Activated naive CD4-positive, alpha-beta T cell treated with anti-CD3 and anti-CD28 coated beads, Interleukin-2, amount 50 U/mL, for 72 hours (primary cell): Measurements from ENCODE around the gene TLK1. TPM values are rescaled to one million over a fixed set of nuclear protein-coding genes. Genes with fewer than 3 reads are reported as not detected.

ENCODE experiments used
- ATAC-seq, 2 donors: fragments of 150-1000 bp; cut with Tn5 transposase; 2 replicates each; pipeline ENCODE4 v1.10.0; 2021; ENCODE audit warnings: mild to moderate bottlenecking in 2 of 2, moderate library complexity in 2 of 2
- DNase-seq, 2 donors: peaks; one replicate each; pipeline ENCODE4 v3.0.0; 2021 to 2022; ENCODE audit warnings: low spot score in 2 of 2
- H3K27ac Mint-ChIP-seq, 2 donors: one replicate each; pipeline ENCODE4 v1.8.0; 2022; ENCODE audit warnings: mild to moderate bottlenecking in 2 of 2, mixed read lengths in 2 of 2
- H3K36me3 Mint-ChIP-seq, 2 donors: one replicate each; pipeline ENCODE4 v1.8.0; 2022; ENCODE audit warnings: mixed read lengths in 2 of 2
- H3K9me3 Mint-ChIP-seq, 2 donors: one replicate each; pipeline ENCODE4 v1.8.0; 2022; ENCODE audit warnings: mixed read lengths in 2 of 2
- total RNA-seq, 2 donors: library from RNA; stranded (reverse); gene quantifications; one replicate each; pipeline ENCODE4 v1.2.3, GENCODE V29; 2022

The TLK1 gene
- total RNA-seq, 2 donors from 2014 or later, result 56.9 to 81.0 TPM

DNA sequence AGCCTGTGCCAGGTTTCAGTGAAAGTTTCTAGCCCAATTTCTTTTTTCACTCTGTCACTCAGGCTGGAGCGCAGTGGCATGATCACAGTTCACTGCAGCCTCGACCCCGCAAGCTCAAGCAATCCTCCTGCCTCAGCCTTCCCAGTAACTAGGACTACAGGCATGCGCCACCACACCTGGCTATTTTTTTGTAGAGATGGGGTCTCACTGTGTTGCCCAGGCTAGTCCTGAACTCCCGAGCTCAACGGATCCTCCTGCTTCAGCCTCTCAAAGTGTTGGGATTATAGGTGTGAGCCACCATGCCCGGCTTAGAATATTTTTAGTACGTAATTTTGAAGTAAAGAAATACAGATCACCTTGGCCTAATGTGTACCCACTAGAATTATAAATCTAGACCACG is 144.6 kb downstream of the TLK1 start:
- no peak overlapping the region for H3K27ac Mint-ChIP-seq
- H3K36me3 Mint-ChIP-seq, result peaks cover 0 to 18% of the 10 kb centered on the region in 2 donors
- ATAC-seq (no peak), DNase-seq (no peak)
- H3K9me3 Mint-ChIP-seq, result no peaks in the 10 kb centered on the region

DNA sequence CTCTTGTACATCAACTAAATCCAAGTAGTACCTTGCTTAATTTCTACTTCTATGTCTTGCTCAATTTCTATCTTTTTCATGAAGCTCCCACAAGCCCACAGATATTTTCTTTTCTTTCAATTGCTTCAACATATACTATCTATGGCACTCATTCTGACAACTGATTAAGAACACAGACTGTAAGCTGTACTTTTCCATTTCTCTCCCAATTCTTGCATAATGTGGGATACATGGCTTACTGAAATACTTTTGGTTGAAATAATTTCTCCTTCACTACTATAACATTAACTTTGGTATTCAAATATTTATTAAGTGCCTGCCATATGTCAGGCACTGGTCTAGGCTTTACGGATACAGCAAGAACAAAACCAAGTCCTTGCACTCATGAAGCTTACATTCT is 146.8 kb downstream of the TLK1 start:
- no peaks in the 10 kb centered on the region for H3K9me3 Mint-ChIP-seq
- H3K27ac Mint-ChIP-seq, result no peak overlapping the region

DNA sequence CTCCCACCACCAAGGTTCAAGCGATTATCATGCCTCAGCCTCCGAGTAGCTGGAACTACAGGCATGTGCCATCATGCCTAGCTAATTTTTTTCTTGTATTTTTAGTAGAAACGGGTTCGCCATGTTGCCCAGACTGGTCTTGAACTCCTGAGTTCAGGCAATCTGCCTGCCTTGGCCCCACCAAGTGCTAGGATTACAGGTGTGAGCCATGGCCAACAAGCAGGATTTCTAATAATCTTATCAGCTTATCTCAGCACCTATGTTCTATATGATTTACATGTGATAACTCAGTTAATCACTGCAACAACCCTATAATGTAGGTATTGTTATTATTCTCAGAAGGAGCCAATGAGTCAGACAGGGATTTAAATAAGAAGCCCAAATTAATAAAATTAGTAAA is 151.3 kb downstream of the TLK1 start:
- H3K27ac Mint-ChIP-seq, result peak overlapping the region; percentile 39 to 44
- H3K9me3 Mint-ChIP-seq, result no peaks in the 10 kb centered on the region
- ATAC-seq, result no peak
- no peak for DNase-seq
- H3K36me3 Mint-ChIP-seq, result peaks cover 7 to 38% of the 10 kb centered on the region in 2 donors

More for the DNA sequence above, 146.8 kb downstream of the TLK1 start:
- ATAC-seq (no peak), DNase-seq (no peak)
- H3K36me3 Mint-ChIP-seq, result peaks cover 7 to 31% of the 10 kb centered on the region in 2 donors

DNA sequence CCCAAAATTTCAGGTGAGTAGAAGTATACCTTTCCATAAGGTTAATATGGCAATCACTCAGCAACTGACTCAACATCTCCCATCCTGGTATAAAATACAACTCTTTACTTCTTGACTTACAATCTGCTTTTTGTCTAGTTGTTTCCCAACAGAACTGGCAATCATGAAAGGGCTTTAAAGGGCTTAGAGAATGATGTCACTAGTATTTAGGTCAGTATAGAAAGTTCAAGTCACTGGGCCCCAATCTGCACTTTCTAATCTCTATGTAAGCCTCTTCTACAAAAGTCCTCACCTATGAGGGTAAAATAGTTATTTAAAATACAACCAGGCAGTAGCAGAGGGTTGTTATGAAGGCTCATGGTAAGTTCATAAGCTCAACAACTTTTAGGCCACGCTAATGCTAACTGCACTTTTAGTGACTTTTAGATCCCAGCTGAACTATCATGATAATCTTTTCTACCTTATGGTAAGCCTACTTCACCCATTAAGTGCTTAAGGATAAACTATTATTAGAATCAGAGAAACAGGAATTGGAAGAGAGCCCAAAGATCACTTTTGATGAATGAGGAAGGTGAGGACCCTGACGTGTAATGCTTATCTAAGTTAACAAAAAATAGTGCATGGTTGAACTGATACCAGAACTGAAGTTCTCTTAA is 152.0 kb downstream of the TLK1 start:
- DNase-seq (no peak), ATAC-seq (no peak)
- peak overlapping the region in 1 of 2 donors; percentile 44 for H3K27ac Mint-ChIP-seq
- peaks cover 7 to 36% of the 10 kb centered on the region in 2 donors for H3K36me3 Mint-ChIP-seq
- no peaks in the 10 kb centered on the region for H3K9me3 Mint-ChIP-seq

DNA sequence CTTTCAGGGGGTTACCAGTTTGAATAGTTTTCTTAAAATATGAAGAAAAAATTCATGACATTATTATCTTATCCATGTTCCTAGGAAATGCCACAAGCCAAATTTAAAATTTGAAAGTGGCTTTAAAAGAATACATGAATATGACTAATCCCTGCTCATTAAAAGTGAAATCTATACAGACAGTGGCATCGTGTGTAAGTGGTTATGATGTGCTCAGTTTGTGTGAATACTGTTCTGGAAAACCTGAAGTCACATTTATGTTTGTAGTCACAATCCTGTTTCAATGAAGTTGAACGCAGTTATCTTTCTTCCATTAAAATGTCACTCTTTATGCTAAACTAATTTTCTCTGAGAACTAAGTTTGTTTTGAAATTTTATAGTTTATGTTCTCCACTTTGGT is 155.9 kb downstream of the TLK1 start:
- Mint-ChIP-seq H3K9me3 (no peaks in the 10 kb centered on the region), H3K36me3 (peaks cover 1 to 22% of the 10 kb centered on the region in 2 donors), H3K27ac (peak overlapping the region in 1 of 2 donors; percentile 88)
- no peak for DNase-seq
- ATAC-seq, result peak; percentile 71 to 79

DNA sequence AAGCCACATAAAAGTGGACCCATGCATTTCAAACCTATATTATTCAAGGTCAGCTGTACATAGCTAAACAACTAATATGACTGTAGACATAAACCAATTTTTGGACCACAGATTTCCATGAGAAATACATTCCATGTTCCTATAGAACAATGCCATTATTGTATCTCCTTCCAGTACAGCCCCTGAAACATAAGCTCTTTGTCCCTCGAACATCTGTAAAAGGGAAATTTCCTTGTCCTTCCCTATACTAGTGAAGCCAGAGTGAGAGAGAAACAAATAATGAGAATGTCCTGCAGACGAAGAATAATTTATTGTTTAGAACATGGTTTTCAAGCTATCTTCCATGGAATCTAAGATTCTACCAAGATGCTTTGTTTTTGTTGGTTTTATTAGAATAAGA is 156.3 kb downstream of the TLK1 start:
- ATAC-seq (no peak), DNase-seq (no peak)
- H3K9me3 Mint-ChIP-seq, result no peaks in the 10 kb centered on the region
- peaks cover 0 to 20% of the 10 kb centered on the region in 2 donors for H3K36me3 Mint-ChIP-seq
- no peak overlapping the region for H3K27ac Mint-ChIP-seq

DNA sequence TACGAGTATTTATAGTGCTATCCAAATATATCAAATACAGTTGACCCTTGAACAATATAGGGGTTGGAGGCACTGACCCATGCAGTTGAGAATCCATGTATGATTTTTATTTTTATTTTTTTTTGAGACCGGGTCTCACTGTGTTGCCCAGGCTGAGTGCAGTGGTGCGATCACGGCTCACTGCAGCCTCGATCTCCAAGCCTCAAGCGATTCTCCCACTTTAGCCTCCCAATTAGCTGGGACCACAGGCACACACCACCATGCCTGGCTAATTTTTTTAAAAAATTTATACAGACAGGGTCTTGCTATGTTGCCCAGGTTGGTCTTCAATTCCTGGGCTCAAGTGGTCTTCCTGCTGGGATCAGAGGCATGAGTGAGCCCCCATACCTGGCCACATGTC is 161.0 kb downstream of the TLK1 start:
- ATAC-seq (no peak), DNase-seq (no peak)
- Mint-ChIP-seq H3K36me3 (peaks cover 0 to 11% of the 10 kb centered on the region in 2 donors), H3K9me3 (no peaks in the 10 kb centered on the region), H3K27ac (no peak overlapping the region)

DNA sequence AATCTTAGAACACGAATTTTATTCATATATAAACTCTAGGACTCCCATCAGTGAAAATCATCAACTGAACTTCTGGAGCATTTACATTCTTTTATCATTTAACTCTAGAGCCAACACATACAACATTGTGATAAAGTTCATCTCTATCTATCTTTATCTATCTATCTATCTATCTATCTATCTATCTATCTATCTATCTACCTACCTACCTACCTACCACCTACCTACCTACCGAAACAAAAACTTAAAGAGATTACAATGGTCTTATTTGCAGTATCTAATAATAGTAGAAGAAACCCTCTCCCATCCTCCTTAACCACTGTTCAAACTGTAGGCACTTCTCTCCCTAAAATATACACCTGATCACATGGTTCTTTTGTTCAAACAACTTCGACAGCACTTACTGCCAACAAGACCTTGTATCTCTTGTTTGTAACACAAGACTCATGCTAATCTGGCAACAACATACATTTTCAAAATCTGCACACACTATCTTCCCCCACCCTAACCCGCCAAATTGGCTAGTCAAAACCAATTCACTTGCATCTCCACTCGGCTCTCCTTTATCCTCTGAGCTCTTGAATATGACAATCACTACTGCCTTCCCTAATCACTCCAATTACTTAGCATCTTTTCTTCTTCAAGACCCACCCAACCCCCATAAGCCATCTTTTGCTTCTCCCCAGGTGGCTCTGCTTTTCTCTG is 162.6 kb downstream of the TLK1 start:
- DNase-seq, result no peak
- ATAC-seq, result no peak
- Mint-ChIP-seq H3K36me3 (peaks cover 0 to 8% of the 10 kb centered on the region in 2 donors), H3K27ac (peak overlapping the region in 1 of 2 donors; percentile 45), H3K9me3 (no peaks in the 10 kb centered on the region)

DNA sequence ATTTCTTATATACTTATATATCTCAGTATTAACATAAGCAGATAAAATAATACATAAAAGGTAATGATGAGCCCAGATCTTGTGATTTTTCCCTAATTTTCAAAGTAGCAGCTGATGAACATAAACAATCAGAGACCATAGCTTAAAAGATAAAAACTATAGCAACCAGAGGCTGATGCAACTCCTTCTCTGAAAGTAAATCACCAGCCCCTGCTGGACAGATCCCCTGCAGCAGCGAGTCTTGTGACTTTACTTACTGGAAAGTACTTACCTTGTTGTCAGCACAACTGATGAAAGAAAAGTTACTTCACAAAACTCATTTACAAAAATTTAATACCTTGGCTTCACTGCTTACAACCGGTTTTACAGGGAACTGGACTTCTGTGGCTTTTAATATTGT is 164.4 kb downstream of the TLK1 start:
- DNase-seq, result no peak

DNA sequence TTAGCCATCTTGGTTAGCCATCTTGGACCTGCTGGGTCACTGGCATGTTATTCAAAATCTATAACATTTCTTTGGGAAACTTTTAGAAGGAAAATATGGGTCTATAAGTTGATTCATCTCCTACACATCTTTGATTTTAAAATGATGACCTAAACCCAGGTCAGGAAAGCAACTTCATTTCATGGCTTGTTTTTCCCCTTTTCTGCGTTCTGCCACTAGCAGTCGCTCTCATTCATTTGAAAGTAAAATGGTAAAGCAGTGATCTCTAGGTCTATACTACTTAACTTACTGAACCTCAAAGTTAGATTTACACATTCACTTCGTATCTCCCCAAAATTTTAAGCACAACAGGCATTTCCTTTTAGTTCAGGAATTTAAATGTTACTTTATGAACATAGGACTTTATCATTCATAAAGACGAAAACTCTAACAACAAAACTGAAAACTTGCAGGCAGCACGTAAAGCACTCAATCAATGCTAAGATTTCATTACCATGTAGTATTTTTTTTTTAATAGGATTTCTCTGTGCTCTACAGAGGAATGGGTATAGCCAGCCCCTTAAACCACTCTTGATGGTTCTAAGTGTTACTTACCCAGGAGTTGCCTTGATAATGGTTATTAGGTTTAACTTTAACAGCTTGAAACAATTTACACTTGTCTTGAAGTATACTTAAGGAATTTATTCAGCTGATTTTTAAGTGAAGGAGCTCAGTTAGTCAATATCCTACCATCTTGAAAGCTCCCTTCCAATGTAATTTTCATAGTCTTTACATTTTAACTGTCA is 169.1 kb downstream of the TLK1 start:
- no peak for ATAC-seq
- Mint-ChIP-seq H3K9me3 (no peaks in the 10 kb centered on the region), H3K27ac (no peak overlapping the region), H3K36me3 (peaks cover 0 to 17% of the 10 kb centered on the region in 2 donors)
- no peak for DNase-seq

More for the DNA sequence above, 164.4 kb downstream of the TLK1 start:
- no peak for ATAC-seq
- Mint-ChIP-seq H3K9me3 (no peaks in the 10 kb centered on the region), H3K27ac (no peak overlapping the region), H3K36me3 (peaks cover 0 to 16% of the 10 kb centered on the region in 2 donors)

DNA sequence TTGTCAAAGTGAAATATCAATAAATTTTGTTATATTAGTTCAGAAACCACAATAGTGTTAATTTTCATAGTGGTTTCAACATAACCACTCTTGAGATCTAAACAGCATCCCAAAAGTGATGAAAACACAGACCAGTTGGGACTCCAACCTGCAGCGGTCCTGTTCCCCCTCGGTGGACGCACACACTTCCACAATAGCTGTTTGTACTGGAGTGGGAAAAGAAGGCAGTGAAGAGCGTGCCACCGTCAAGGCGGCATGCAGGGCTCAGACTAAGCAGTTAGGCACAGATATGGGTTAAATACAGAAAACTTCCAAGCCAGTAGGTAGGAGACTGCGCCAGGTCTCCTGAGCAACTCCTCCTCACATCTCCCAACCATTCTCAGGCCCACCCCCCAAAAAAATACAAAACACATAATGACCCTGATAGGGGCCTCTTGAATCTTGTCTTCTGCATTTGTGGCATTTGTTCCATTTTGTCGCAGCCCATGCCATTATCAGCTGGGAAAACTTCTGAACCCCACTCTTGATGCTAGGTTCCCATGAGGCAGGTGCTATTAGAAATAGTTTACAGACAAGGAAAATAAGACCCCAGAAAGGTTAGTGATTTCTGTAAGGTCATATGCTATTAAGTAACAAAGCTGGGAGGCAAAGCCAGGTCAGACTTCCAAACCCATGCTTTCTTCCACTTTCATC is 174.0 kb downstream of the TLK1 start:
- ATAC-seq (no peak), DNase-seq (no peak)
- Mint-ChIP-seq H3K36me3 (peaks cover 0 to 10% of the 10 kb centered on the region in 2 donors), H3K27ac (no peak overlapping the region), H3K9me3 (no peaks in the 10 kb centered on the region)

DNA sequence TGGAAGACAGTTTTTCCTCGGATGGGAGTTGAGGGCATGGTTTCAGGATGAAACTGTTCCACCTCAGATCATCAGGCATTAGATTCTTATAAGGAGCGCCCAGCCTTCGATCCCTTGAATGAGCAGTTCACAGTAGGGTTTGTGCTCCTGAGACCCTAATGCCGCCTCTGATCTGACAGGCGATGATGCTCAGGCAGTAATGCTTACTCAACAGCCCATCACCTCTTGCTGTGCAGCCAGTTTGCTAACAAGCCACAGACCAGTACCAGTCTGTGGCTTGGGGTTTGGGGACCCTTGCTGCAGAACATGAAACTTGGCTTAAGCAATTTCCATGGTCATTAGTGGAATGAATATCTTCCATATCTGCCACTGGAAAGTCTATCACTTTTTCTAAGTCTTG is 175.3 kb downstream of the TLK1 start:
- ATAC-seq (no peak), DNase-seq (no peak)
- H3K27ac Mint-ChIP-seq, result no peak overlapping the region
- H3K9me3 Mint-ChIP-seq, result no peaks in the 10 kb centered on the region
- no peaks in the 10 kb centered on the region for H3K36me3 Mint-ChIP-seq

DNA sequence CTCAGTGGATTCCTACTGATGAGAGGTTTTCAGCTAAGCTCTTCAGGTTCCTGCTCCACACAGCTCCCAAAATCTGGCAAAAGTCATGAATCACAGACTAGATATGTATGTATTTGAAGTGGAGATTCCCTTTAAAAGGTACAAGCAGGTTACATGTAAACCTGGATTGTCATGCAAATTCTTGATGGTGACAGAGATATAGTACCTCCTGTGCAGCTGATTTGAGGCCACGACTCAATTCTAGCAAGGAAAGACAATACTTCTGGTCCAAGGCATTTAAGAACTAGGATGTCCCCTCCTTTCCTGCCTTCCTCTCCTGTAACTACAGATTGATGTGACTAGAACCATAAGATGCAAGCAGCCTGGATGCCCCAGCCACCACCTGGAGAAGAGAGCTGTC is 176.6 kb downstream of the TLK1 start:
- peak in 1 of 2 donors; percentile 18 for ATAC-seq
- no peaks in the 10 kb centered on the region for H3K9me3 Mint-ChIP-seq
- no peaks in the 10 kb centered on the region for H3K36me3 Mint-ChIP-seq
- no peak for DNase-seq
- H3K27ac Mint-ChIP-seq, result no peak overlapping the region

DNA sequence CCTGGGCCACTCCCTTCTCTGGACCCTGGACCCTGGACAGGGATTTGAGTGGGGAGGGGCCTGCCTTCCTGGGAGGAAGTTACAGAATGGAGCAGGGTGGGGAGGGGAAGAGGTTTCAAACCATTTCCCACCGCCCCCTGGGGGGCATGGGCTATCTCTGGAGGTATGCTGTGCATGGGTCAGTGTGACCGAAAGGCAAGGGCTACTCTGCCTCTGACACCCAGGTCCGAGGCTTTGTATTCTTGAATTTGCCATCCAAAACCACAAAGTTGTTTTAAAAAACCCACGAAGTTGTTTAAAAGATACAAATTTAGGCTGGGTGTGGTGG is 184.8 kb downstream of the TLK1 start:
- Mint-ChIP-seq H3K36me3 (peaks cover 0 to 5% of the 10 kb centered on the region in 2 donors), H3K9me3 (no peaks in the 10 kb centered on the region), H3K27ac (no peak overlapping the region)
- DNase-seq, result no peak
- no peak for ATAC-seq

DNA sequence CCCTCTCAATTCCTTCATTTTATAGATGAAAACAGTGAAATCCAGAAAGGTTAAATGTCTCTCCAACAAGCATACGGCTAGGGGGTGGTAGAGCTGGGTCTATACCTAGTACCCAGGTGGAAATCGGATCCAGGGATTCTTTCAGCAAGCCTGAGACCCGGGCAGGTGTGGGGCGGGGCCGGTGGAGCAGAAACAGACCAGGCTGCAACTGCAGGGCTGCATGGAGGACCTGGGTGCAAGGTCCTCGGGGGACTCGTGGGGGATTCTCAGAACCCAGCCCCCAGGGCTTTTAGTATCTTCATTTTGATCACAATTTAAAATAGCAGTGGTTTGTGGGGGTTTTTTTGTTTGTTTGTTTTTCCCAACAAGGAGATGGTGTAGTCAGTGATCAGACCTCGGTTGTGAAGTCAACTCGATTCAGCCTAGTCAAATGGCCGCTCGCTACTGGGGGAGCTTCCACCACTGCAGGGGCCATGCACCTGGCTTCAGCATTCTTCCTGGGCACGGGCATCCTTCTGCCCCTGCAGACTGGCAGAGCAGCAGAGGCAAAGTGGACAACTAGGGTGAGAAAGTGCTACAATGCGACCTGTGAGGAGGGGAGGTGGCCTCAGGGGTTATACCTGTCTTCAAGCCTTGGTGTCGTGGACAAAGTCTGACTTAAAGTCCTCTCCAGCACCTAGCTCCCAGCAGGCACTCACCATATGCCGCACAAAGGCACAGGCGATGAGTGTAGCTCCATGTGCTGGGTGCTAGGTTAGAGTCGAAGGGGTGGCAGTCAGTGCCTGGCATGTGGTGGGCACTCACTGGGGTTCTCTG is 185.4 kb downstream of the TLK1 start:
- no peaks in the 10 kb centered on the region for H3K9me3 Mint-ChIP-seq
- DNase-seq, result no peak
- no peak for ATAC-seq
- peaks cover 0 to 5% of the 10 kb centered on the region in 2 donors for H3K36me3 Mint-ChIP-seq
- peak overlapping the region in 1 of 2 donors; percentile 88 for H3K27ac Mint-ChIP-seq
